HL-60 (cell line): ENCODE data around the gene TK2.

Experiments
- CTCF ChIP-seq: IDR thresholded peaks from one replicate; pipeline ENCODE4 v1.5.1; 2011; ENCODE audit warnings: low read length, control low read depth, inconsistent platforms; ENCODE audit not compliant: insufficient read depth
- POLR2AphosphoS5 ChIP-seq: IDR thresholded peaks from 2 replicates; pipeline ENCODE4 v1.6.1; 2012; ENCODE audit warnings: low read depth

DNA sequence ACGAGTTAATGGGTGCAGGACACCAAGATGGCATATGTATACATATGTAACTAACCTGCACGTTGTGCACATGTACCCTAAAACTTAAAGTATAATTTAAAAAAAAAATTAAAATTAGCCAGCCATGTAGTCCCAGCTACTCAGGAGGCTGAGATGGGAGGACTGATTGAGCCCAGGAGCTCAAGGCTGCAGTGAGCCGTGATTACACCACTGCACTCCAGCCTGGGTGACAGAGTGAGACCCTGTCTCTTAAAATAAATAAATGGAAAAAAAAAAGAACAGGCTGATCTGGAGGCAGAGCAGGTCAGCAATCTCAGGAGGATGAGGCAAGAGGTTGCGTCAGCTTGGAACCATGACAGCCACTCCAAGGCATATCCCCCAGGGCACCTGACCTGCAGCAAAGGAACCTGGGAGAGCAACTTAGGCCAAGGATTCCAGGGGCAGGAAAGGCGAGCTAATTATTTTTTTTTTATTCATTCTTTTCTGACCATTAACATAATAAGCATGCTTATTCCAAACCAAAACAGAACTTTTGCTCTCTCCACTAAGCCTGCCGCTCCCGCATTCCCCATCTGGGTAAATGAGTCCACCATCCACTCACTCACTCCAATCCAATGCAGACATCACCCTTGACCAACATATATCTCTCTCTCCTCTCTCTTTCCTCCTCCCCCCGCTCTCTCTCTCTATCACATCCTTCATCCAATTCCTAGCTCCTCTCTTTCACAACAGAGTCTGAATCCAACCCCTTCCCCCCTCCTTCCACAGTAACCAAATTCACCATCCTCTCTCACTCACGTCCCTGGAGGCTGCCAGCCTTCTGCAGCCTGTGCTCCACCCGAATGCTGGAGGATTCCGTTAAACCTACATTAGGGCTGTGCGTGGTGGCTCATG is 47.7 kb downstream of the TK2 start:
- TF ChIP-seq CTCF: no peak
- TF ChIP-seq POLR2AphosphoS5: no peak
